OCI-LY1 (cell line): ENCODE data around the gene PCNX3.
"Not testable (repeated sequence)": the region's sequence is repeated elsewhere in the genome, so short reads cannot be mapped to it uniquely, and the experiment has no call there.

Experiments used
- H2AFZ ChIP-seq: fragments of 200-600 bp; sonication (generic), shearing (Covaris generic); 2 replicates; pipeline ENCODE4 v1.6.0; 2014; ENCODE audit warnings: antibody characterized with exemption, mild to moderate bottlenecking, low read length
- H3F3A ChIP-seq: fragments of 200-600 bp; sonication (generic), shearing (Covaris generic); 2 replicates; pipeline ENCODE4 v1.6.0; 2014; ENCODE audit warnings: mild to moderate bottlenecking, antibody characterized with exemption, low read length, moderate library complexity; ENCODE audit not compliant: insufficient read depth
- H3K27ac ChIP-seq: fragments of 200-600 bp; sonication (generic); 2 replicates; pipeline ENCODE4 v1.5.1; 2014; ENCODE audit warnings: low read length, mixed run types, mild to moderate bottlenecking, low read depth; ENCODE audit not compliant: poor library complexity, severe bottlenecking
- H3K27me3 ChIP-seq: fragments of 200-600 bp; sonication (generic); 2 replicates; pipeline ENCODE4 v1.6.0; 2014; ENCODE audit warnings: antibody characterized with exemption, mild to moderate bottlenecking, low read length, moderate library complexity; ENCODE audit not compliant: insufficient read depth
- H3K36me3 ChIP-seq: fragments of 200-600 bp; sonication (generic); 2 replicates; pipeline ENCODE4 v1.6.1; 2014; ENCODE audit warnings: mild to moderate bottlenecking, antibody characterized with exemption, low read length, moderate library complexity, mixed read lengths; ENCODE audit not compliant: insufficient read depth
- H3K4me1 ChIP-seq: fragments of 200-600 bp; sonication (generic); 2 replicates; pipeline ENCODE4 v1.5.1; 2014; ENCODE audit warnings: mild to moderate bottlenecking, low read length, moderate library complexity; ENCODE audit not compliant: insufficient read depth, severe bottlenecking
- H3K4me2 ChIP-seq: fragments of 200-600 bp; sonication (generic), shearing (Covaris generic); 2 replicates; pipeline ENCODE4 v1.6.1; 2014; ENCODE audit warnings: low read length
- H3K4me3 ChIP-seq: fragments of 200-600 bp; sonication (generic); 2 replicates; pipeline ENCODE4 v1.5.1; 2014; ENCODE audit warnings: low read length, low read depth, mild to moderate bottlenecking, mixed read lengths; ENCODE audit not compliant: poor library complexity, severe bottlenecking
- H3K79me2 ChIP-seq: fragments of 200-600 bp; shearing (Covaris generic); 2 replicates; pipeline ENCODE4 v1.6.1; 2016; ENCODE audit warnings: mixed run types, low read length, mixed read lengths; ENCODE audit not compliant: insufficient read depth
- H3K9ac ChIP-seq: fragments of 200-600 bp; sonication (generic), shearing (Covaris generic); 2 replicates; pipeline ENCODE4 v1.6.1; 2014; ENCODE audit warnings: mild to moderate bottlenecking, low read length, mixed read lengths
- H3K9me2 ChIP-seq: fragments of 200-600 bp; sonication (generic), shearing (Covaris generic); 2 replicates; pipeline ENCODE4 v1.6.1; 2014; ENCODE audit warnings: low read depth, mild to moderate bottlenecking, low read length, mixed read lengths
- H3K9me3 ChIP-seq: fragments of 200-600 bp; shearing (Covaris generic); 2 replicates; pipeline ENCODE4 v1.6.1; 2014; ENCODE audit warnings: low read length, mixed read lengths
- H4K20me1 ChIP-seq: fragments of 200-600 bp; sonication (generic), shearing (Covaris generic); 2 replicates; pipeline ENCODE4 v1.6.0; 2016; ENCODE audit warnings: mild to moderate bottlenecking, low read length; ENCODE audit not compliant: insufficient read depth
- EZH2 ChIP-seq: fragments of 200-600 bp; sonication (generic), shearing (Covaris generic); IDR thresholded peaks from 2 replicates; pipeline ENCODE4 v1.8.0; 2017; ENCODE audit warnings: borderline replicate concordance, mixed run types, mild to moderate bottlenecking, antibody characterized with exemption, low read length, moderate library complexity, mixed read lengths
- TF ChIP-seq, protein P1 (sequence below): fragments of 200-600 bp; sonication (generic), shearing (Covaris generic); IDR thresholded peaks from 2 replicates; pipeline ENCODE4 v1.5.1; 2017; ENCODE audit warnings: mild to moderate bottlenecking, antibody characterized with exemption, low read length, moderate library complexity, mixed read lengths

Gene PCNX3

DNA sequence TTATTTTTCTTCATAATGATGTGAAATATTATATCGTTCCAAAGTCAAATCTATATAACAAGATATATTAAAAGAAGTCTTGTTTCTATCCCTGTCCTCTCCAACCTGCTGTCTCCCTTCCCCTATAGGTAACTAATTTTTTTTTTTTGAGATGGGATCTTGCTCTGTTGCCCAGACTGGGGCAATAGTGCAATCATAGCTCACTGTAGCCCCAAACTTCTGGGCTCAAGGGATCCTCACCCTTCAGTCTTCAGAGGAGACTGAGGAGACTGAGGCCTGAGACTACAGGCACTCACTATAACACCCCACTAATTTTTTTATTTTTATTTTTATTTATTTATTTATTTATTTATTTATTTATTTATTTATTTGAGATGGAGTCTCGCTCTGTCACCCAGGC, 57.4 kb downstream of the PCNX3 start:
- TF ChIP-seq, protein P1, sequence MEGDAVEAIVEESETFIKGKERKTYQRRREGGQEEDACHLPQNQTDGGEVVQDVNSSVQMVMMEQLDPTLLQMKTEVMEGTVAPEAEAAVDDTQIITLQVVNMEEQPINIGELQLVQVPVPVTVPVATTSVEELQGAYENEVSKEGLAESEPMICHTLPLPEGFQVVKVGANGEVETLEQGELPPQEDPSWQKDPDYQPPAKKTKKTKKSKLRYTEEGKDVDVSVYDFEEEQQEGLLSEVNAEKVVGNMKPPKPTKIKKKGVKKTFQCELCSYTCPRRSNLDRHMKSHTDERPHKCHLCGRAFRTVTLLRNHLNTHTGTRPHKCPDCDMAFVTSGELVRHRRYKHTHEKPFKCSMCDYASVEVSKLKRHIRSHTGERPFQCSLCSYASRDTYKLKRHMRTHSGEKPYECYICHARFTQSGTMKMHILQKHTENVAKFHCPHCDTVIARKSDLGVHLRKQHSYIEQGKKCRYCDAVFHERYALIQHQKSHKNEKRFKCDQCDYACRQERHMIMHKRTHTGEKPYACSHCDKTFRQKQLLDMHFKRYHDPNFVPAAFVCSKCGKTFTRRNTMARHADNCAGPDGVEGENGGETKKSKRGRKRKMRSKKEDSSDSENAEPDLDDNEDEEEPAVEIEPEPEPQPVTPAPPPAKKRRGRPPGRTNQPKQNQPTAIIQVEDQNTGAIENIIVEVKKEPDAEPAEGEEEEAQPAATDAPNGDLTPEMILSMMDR: no peak
- no peak for TF ChIP-seq EZH2
- no peak overlapping the region for H3K27ac ChIP-seq
- no peaks in the 10 kb centered on the region for H3F3A ChIP-seq
- H3K4me3 ChIP-seq: no peak overlapping the region
- no peaks in the 10 kb centered on the region for H3K9me3 ChIP-seq
- no peaks in the 10 kb centered on the region for H3K36me3 ChIP-seq
- no peaks in the 10 kb centered on the region for H3K4me1 ChIP-seq
- no peak overlapping the region for H3K9ac ChIP-seq
- no peak overlapping the region for H3K4me2 ChIP-seq
- no peaks in the 10 kb centered on the region for H3K27me3 ChIP-seq
- H3K79me2 ChIP-seq: no peaks in the 10 kb centered on the region
- H3K9me2 ChIP-seq: no peaks in the 10 kb centered on the region
- no peaks in the 10 kb centered on the region for H4K20me1 ChIP-seq
- no peak overlapping the region for H2AFZ ChIP-seq

- H3K9me3 ChIP-seq: no peaks in the 10 kb centered on the region
- no peaks in the 10 kb centered on the region for H3K4me1 ChIP-seq
- H3K4me2 ChIP-seq: no peak overlapping the region
- no peaks in the 10 kb centered on the region for H3K36me3 ChIP-seq
- H2AFZ ChIP-seq: no peak overlapping the region
- H3K9ac ChIP-seq: no peak overlapping the region
- no peaks in the 10 kb centered on the region for H3K9me2 ChIP-seq
- TF ChIP-seq, protein P1: no peak
- no peak for TF ChIP-seq EZH2
- no peaks in the 10 kb centered on the region for H3K27me3 ChIP-seq
- no peak overlapping the region for H3K27ac ChIP-seq
- H3K4me3 ChIP-seq: no peak overlapping the region
- H3K79me2 ChIP-seq: no peaks in the 10 kb centered on the region
- H3F3A ChIP-seq: no peaks in the 10 kb centered on the region
- no peaks in the 10 kb centered on the region for H4K20me1 ChIP-seq
Observed at GRCh38 chr11:65680192-65680743, 64.7 kb downstream of the PCNX3 start.

- H3K27me3 ChIP-seq, H3K9me2 ChIP-seq, H3K79me2 ChIP-seq, H3K36me3 ChIP-seq, H3K4me3 ChIP-seq, H4K20me1 ChIP-seq, H2AFZ ChIP-seq, H3K9me3 ChIP-seq, H3F3A ChIP-seq, H3K9ac ChIP-seq, H3K27ac ChIP-seq, H3K4me1 ChIP-seq, H3K4me2 ChIP-seq: not testable (repeated sequence)
Observed at GRCh38 chr11:65683480-65683879, 67.9 kb downstream of the PCNX3 start.

GRCh38 chr11:65685981-65686380, 70.4 kb downstream of the PCNX3 start:
- Histone ChIP-seq H3K4me2 (no peak overlapping the region), H3K36me3 (no peaks in the 10 kb centered on the region), H3K4me3 (no peak overlapping the region), H3K27me3 (no peaks in the 10 kb centered on the region), H3K9ac (no peak overlapping the region), H3F3A (no peaks in the 10 kb centered on the region), H3K27ac (no peak overlapping the region), H2AFZ (no peak overlapping the region), H4K20me1 (no peaks in the 10 kb centered on the region), H3K9me3 (no peaks in the 10 kb centered on the region), H3K9me2 (no peaks in the 10 kb centered on the region), H3K4me1 (no peaks in the 10 kb centered on the region), H3K79me2 (no peaks in the 10 kb centered on the region)
- TF ChIP-seq EZH2: no peak
- TF ChIP-seq, protein P1: no peak
